ENCODE measurements around the gene FES.

Gene FES

DNA sequence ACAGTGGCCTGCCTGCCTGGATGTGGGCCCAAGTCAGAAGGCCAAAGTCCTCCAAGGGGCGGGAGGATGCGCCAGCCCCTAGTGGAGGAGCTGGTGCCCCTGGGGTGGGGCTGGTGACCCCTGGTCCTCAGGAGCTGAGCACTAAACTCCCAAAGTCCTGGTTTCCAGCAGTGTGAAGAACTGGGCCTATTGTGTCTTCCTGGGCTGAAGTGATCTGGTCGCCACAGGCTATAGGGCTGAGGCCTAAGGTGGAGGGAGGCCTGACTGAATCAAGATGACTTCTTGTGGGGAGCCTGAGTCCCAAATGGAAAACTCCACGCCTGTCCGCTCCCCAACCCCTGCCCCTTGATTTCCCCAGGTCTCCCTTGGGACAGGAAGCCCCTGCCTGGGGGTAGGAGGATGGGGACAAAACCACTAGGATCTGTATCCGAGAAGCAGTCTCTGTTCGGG, 753 bp upstream of the FES start:
- DNase-seq (ENCODE audit: low read depth) = no peak
- TF ChIP-seq CTCF (conservative IDR thresholded peaks at IDR 0.05; ENCODE audit: control insufficient read depth, insufficient read depth, low read depth, low read length) = no peak
- H3K4me3 ChIP-seq (ENCODE audit: control insufficient read depth, low read depth, low read length) = peak overlapping the region; percentile 19

- TF ChIP-seq CTCF (conservative IDR thresholded peaks at IDR 0.05; ENCODE audit: control insufficient read depth, insufficient read depth, low read depth, low read length) = no peak
- no peak for DNase-seq (ENCODE audit: low read depth)
- peak overlapping the region; percentile 36 for H3K4me3 ChIP-seq (ENCODE audit: control insufficient read depth, low read depth, low read length)
These were observed 571 bp downstream of the FES start for GRCh38 chr15:90884719-90885431.

DNA sequence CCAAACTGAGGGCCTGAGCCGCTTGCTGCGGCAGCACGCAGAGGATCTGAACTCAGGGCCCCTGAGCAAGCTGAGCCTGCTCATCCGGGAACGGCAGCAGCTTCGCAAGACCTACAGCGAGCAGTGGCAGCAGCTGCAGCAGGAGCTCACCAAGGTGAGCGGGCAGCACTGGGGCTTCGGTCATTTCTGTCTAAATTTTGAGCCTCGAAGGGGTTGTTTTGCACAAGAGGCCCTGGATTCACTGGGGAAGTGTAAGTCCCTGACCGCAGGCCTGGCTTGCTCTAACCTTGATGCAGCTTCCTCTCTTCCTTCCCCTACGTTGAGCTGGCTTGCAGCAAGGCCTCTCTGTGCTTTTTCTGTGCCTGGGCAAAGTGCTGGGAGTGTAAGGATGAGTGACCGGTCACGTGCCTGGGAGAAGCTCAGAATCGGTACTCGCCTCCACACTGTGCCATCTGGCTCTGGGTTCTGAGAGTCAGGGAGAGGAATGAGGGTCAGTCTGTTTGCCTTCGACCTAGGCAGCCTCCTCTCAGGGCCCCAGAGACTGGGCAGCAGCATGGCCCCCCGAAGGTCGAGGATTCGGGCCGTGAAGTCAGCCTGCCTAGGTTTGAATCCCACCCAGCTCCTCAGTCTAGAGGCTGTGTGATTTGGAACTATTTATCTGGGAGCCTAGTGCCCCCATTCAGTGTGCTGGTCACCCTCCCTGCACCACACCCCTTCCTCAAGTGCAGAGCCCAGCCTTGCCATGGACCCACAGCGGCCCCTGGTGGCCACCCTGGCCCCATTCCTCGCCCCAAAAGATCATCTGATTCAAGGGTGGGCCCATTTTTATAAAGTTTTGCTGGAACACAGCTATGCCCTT, 1.4 kb downstream of the FES start:
- H3K4me3 ChIP-seq (ENCODE audit: control insufficient read depth, low read depth, low read length) = no peak overlapping the region
- TF ChIP-seq CTCF (conservative IDR thresholded peaks at IDR 0.05; ENCODE audit: control insufficient read depth, insufficient read depth, low read depth, low read length) = peak; percentile 98

DNA sequence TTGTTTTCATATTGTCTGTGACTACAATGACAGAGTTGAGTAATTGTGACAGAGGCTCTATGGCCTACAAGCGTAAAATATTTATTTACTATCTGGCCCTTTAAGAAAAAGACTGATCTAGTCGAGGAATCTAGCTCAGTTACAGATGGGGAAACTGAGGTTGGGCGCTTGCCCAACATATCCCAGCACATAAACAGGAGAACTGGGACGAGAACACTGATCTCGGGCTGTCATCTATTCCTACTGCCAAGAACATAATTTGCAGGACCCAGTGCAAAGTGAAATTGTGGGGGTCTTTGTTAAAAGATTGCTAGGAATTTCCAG, 1.9 kb downstream of the FES start:
- no peak for TF ChIP-seq CTCF (conservative IDR thresholded peaks at IDR 0.05; ENCODE audit: control insufficient read depth, insufficient read depth, low read depth, low read length)
- no peak for DNase-seq (ENCODE audit: low read depth)
- H3K4me3 ChIP-seq (ENCODE audit: control insufficient read depth, low read depth, low read length) = no peak overlapping the region

More for the DNA sequence above, 1.4 kb downstream of the FES start:
- DNase-seq (ENCODE audit: low read depth) = peak; percentile 70

DNA sequence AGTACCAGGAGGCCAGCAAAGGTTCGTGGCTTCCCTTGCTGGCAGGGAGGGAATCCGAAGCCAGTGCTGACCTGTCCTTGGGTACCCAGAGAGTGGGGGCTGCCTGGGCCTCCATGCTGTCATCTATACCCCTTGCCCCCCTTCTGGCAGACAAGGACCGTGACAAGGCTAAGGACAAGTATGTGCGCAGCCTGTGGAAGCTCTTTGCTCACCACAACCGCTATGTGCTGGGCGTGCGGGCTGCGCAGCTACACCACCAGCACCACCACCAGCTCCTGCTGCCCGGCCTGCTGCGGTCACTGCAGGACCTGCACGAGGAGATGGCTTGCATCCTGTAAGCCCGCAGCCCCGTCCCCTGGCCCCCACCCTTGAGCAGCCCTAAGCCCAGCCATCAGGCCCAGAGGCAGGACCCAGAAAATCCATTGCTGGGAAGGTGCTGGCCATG, 2.8 kb downstream of the FES start:
- DNase-seq (ENCODE audit: low read depth) = no peak
- TF ChIP-seq CTCF (conservative IDR thresholded peaks at IDR 0.05; ENCODE audit: control insufficient read depth, insufficient read depth, low read depth, low read length) = no peak

GRCh38 chr15:90889313-90889730, 5.0 kb downstream of the FES start:
- no peak for TF ChIP-seq CTCF (conservative IDR thresholded peaks at IDR 0.05; ENCODE audit: control insufficient read depth, insufficient read depth, low read depth, low read length)
- no peak overlapping the region for H3K4me3 ChIP-seq (ENCODE audit: control insufficient read depth, low read depth, low read length)
- no peak for DNase-seq (ENCODE audit: low read depth)

More for the DNA sequence above, 2.8 kb downstream of the FES start:
- no peak overlapping the region for H3K4me3 ChIP-seq (ENCODE audit: control insufficient read depth, low read depth, low read length)
